ENCODE measurements around the gene GRAMD2A. TPM values are rescaled to one million over a fixed set of nuclear protein-coding genes. Genes with fewer than 3 reads are reported as not detected.

Gene GRAMD2A
- total and polyA plus RNA-seq, 3 donors from 2014 or later = 0.31 to 3.1 (median 1.4) TPM

DNA sequence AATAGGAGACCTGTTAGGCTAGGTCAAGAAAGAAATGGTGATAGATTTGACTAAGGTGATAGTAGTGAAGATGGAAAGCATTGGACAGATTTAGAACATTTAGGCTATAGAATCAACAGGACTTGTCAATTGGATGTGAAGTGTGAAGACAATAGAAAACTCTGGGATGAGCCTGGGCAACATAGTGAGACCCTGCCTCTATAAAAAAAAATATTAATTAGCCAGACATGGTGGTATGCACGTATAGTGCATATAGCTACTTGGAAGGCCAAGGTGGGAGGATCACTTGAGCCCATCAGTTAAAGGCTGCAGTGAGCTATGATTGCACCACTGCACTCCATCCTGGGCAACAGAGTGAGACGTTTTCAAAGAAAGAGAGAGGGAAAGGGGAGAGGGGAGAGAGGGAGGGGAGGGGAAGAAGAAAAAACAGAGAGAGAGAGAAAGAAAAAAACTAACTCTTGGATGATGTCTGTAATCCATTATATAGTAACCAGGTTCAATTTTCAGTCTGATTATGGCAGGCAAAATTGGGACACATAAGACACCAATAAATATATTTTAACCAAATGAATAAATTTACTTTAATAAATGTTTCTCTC is 69.8 kb downstream of the GRAMD2A start:
- no peaks in the 10 kb centered on the region for H3K9me3 ChIP-seq
- no peak overlapping the region for H3K27ac ChIP-seq
- no peaks in the 10 kb centered on the region for H3K4me1 ChIP-seq
- 56 to 73% methylated on average over 2 of the region's 2 CpGs for WGBS, 2 donors
- TF ChIP-seq, protein P1, sequence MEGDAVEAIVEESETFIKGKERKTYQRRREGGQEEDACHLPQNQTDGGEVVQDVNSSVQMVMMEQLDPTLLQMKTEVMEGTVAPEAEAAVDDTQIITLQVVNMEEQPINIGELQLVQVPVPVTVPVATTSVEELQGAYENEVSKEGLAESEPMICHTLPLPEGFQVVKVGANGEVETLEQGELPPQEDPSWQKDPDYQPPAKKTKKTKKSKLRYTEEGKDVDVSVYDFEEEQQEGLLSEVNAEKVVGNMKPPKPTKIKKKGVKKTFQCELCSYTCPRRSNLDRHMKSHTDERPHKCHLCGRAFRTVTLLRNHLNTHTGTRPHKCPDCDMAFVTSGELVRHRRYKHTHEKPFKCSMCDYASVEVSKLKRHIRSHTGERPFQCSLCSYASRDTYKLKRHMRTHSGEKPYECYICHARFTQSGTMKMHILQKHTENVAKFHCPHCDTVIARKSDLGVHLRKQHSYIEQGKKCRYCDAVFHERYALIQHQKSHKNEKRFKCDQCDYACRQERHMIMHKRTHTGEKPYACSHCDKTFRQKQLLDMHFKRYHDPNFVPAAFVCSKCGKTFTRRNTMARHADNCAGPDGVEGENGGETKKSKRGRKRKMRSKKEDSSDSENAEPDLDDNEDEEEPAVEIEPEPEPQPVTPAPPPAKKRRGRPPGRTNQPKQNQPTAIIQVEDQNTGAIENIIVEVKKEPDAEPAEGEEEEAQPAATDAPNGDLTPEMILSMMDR (IDR thresholded peaks at IDR 0.05) = no peak
- no peak for TF ChIP-seq POLR2A (IDR thresholded peaks at IDR 0.05)
- no peak overlapping the region for H3K4me3 ChIP-seq
- no peaks in the 10 kb centered on the region for H3K36me3 ChIP-seq (ENCODE audit: low read depth, missing control alignments)
- no peaks in the 10 kb centered on the region for H3K27me3 ChIP-seq
- intact Hi-C loops (cut with DNase I; ENCODE audit: low total_unique reads) = no loop called here
- no peak for DNase-seq

- Histone ChIP-seq H3K9me3 (no peaks in the 10 kb centered on the region), H3K4me3 (no peak overlapping the region), H3K4me1 (no peaks in the 10 kb centered on the region), H3K36me3 (ENCODE audit: low read depth, missing control alignments) (no peaks in the 10 kb centered on the region), H3K27ac (no peak overlapping the region), H3K27me3 (no peaks in the 10 kb centered on the region)
- intact Hi-C loops (cut with DNase I; ENCODE audit: low total_unique reads) = no loop called here
- DNase-seq = no peak
- 23 to 45% methylated on average over 1 of the region's 1 CpG for WGBS, 2 donors
- no peak for TF ChIP-seq POLR2A (IDR thresholded peaks at IDR 0.05)
- TF ChIP-seq, protein P1 (IDR thresholded peaks at IDR 0.05) = no peak
Measured at GRCh38 chr15:72124218-72124617, 73.4 kb downstream of the GRAMD2A start.

DNA sequence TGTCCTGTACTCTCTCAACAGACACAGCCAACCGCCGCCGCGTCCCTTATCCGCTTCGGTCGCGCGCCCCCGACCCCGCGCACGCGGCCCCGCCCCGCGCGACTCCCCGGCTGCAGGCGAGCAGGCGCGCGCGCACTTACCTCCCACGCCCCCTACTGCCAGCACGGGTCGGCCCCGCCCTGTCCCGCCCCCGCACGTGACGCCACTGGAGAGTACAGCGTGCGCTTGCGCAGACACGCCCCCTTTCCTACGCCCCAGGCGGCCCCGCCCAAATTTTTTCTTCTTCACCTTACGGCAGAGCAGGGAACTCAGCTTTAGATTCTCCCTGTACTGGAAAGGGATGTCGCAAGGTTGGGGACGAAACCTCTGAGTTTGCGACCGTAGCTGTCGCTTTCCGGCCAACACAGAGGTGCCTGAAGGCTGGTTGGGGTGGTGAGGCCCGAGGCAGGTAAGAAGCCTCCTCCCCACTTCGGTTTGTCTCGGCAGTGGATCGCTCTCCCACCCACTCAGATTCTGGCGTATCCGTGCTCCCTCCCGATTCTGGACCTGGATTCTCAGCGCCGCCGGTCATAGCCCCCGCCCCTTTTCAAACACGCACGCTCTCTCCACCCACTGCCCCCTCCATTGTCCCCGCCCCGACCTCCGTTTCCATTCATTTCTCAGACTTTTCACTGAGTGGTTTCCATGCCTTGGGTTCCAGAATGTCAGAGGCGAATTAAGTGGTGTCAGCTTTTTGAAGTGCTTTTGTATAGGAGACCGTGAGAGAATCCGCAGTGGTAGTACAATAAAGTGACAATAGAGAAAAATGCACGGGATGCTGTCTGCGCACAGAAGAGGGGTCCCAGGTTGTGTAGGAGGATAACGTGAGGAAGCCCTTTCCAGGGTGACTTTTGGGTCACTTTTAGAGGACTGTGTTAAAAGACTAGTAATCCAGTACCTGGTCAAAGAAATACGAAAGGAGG is 79.3 kb downstream of the GRAMD2A start, which contains the start of the genes MYO9A and SENP8:
Gene MYO9A (minus strand): TSS at position 134 of the 962 bp plus-strand sequence. CDS start 71,587 bp downstream, outside the sequence.
Gene SENP8 (plus strand): TSS at position 387 of the 962 bp plus-strand sequence. CDS start 21,221 bp downstream, outside the sequence.
- Histone ChIP-seq H3K4me1 (no peaks in the 10 kb centered on the region), H3K27me3 (no peaks in the 10 kb centered on the region), H3K9me3 (no peaks in the 10 kb centered on the region), H3K27ac (peak within 1 kb of the TSS; percentile 94 to 97), H3K4me3 (peak within 1 kb of the TSS; percentile 91 to 92), H3K36me3 (ENCODE audit: low read depth, missing control alignments) (no peaks in the 10 kb centered on the region)
- TF ChIP-seq, protein P1 (IDR thresholded peaks at IDR 0.05) = peak in 1 of 3 experiments; percentile 14
- no peak for TF ChIP-seq POLR2A (IDR thresholded peaks at IDR 0.05)
- WGBS, 2 donors = 1% methylated on average over 33 to 69 of the region's 69 CpGs
- intact Hi-C loops (cut with DNase I; ENCODE audit: low total_unique reads) = no loop called here
- DNase-seq = peak; percentile 98

GRCh38 chr15:72117486-72118016 is 80.0 kb downstream of the GRAMD2A start:
- Histone ChIP-seq H3K4me3 (peak overlapping the region; percentile 91 to 92), H3K4me1 (no peaks in the 10 kb centered on the region), H3K27me3 (no peaks in the 10 kb centered on the region), H3K36me3 (ENCODE audit: low read depth, missing control alignments) (no peaks in the 10 kb centered on the region), H3K27ac (peak overlapping the region; percentile 94 to 97), H3K9me3 (no peaks in the 10 kb centered on the region)
- 1 to 3% methylated on average over 17 to 57 of the region's 59 CpGs for WGBS, 2 donors
- DNase-seq = peak; percentile 76
- intact Hi-C loops (cut with DNase I; ENCODE audit: low total_unique reads) = no loop called here
- TF ChIP-seq, protein P1 (IDR thresholded peaks at IDR 0.05) = no peak
- no peak for TF ChIP-seq POLR2A (IDR thresholded peaks at IDR 0.05)
